HepG2 (cell line): Measurements from ENCODE around the gene TMEM253. TPM values are rescaled to one million over a fixed set of nuclear protein-coding genes. Genes with fewer than 3 reads are reported as not detected.
A peak's percentile ranks its signal among the peaks of the same experiment; 100 is the strongest.

Experiments
- BATF2 ChIP-seq: sonication (generic); formaldehyde crosslinking; IDR thresholded peaks from 2 replicates; pipeline ENCODE4 v1.8.0; 2022; ENCODE audit warnings: mild to moderate bottlenecking, missing genetic modification reagents, moderate library complexity
- CC2D1A ChIP-seq: sonication (generic); formaldehyde crosslinking; IDR thresholded peaks from 2 replicates; pipeline ENCODE4 v1.8.1; 2023; ENCODE audit warnings: mild to moderate bottlenecking, missing genetic modification reagents
- DNMT1 ChIP-seq: sonication (generic); formaldehyde crosslinking; IDR thresholded peaks from 2 replicates; pipeline ENCODE4 v1.5.1; 2020; ENCODE audit warnings: mild to moderate bottlenecking, missing genetic modification reagents
- GATA4 ChIP-seq: sonication (generic); IDR thresholded peaks from 2 replicates; pipeline ENCODE4 v1.6.1; 2016; ENCODE audit warnings: antibody characterized with exemption, low read depth, borderline replicate concordance
- KDM3A ChIP-seq: IDR thresholded peaks from 2 replicates; pipeline ENCODE4 v1.6.1; 2018; ENCODE audit warnings: low read depth, missing compliant biosample characterization
- LBX2 ChIP-seq: sonication (generic); formaldehyde crosslinking; IDR thresholded peaks from 2 replicates; pipeline ENCODE4 v1.5.0; 2020; ENCODE audit warnings: missing genetic modification reagents, mild to moderate bottlenecking, borderline replicate concordance
- MBNL3 ChIP-seq: fragments of 250-450 bp; sonication (Bioruptor Pico); conservative IDR thresholded peaks from 2 replicates; pipeline ENCODE4 v1.8.0; 2022; ENCODE audit warnings: mild to moderate bottlenecking, inconsistent platforms
- RNF2 ChIP-seq: fragments of 450-650 bp; conservative IDR thresholded peaks from 2 replicates; pipeline ENCODE4 v1.6.1; 2016; ENCODE audit warnings: low read depth
- SNAPC5 ChIP-seq: sonication (generic); formaldehyde crosslinking; IDR thresholded peaks from 2 replicates; pipeline ENCODE4 v1.8.1; 2023; ENCODE audit warnings: mild to moderate bottlenecking, missing genetic modification reagents, borderline replicate concordance
- THAP11 ChIP-seq: IDR thresholded peaks from 2 replicates; pipeline ENCODE4 v1.6.1; 2016; ENCODE audit warnings: missing biosample characterization, missing genetic modification reagents
- ZNF232 ChIP-seq: sonication (generic); formaldehyde crosslinking; IDR thresholded peaks from 2 replicates; pipeline ENCODE4 v1.4.0; 2020; ENCODE audit warnings: missing genetic modification reagents, borderline replicate concordance
- ZNF30 ChIP-seq: sonication (generic); formaldehyde crosslinking; IDR thresholded peaks from 2 replicates; pipeline ENCODE4 v1.5.0; 2020; ENCODE audit warnings: mild to moderate bottlenecking, missing genetic modification reagents
- ZNF670 ChIP-seq: sonication (generic); formaldehyde crosslinking; IDR thresholded peaks from 2 replicates; pipeline ENCODE4 v1.8.0; 2022; ENCODE audit warnings: mild to moderate bottlenecking, missing genetic modification reagents, borderline replicate concordance
- ZNF800 ChIP-seq: sonication (generic); formaldehyde crosslinking; IDR thresholded peaks from 2 replicates; pipeline ENCODE4 v1.4.0; 2020; ENCODE audit warnings: missing genetic modification reagents
- polyA plus RNA-seq, 8 experiments: library from polyadenylated mRNA; depleted of rRNA in 3 of 8; stranded (reverse) in 7 of 8; unstranded in 1 of 8; fragments of >200 nt; fragmentation: Illumina TruSeq in 4 of 8; extraction: Trizol in 4 of 8; gene quantifications; 2 replicates each; pipeline versions ENCODE4 v1.2.1 to v1.2.3, GENCODE V29; 2011 to 2016; ENCODE audit warnings: low read depth in 4 of 8, missing spikeins in 1 of 8, mixed read lengths in 1 of 8; ENCODE audit not compliant: insufficient read depth in 1 of 8
- total RNA-seq, 5 experiments: library from RNA; depleted of rRNA; stranded (reverse); fragments of >200 nt; fragmentation: Illumina TruSeq; extraction: Trizol; gene quantifications; 2 replicates each; pipeline ENCODE4 v1.2.3, GENCODE V29; 2016; ENCODE audit warnings: low read depth in 1 of 5
- TF ChIP-seq, protein P1 (sequence below): sonication (generic); formaldehyde crosslinking; IDR thresholded peaks from 2 replicates; pipeline ENCODE4 v1.5.0; 2020; ENCODE audit warnings: mild to moderate bottlenecking, missing genetic modification reagents, borderline replicate concordance
- TF ChIP-seq, protein P2 (sequence below): sonication (generic); formaldehyde crosslinking; IDR thresholded peaks from 2 replicates; pipeline ENCODE4 v1.5.0; 2020; ENCODE audit warnings: missing genetic modification reagents

Gene TMEM253
- total and polyA plus RNA-seq, 2 of the 13 experiments (the other 11 are each of a cell fraction or from before 2014, with no cell fraction given): 0.29 to 0.45 TPM

DNA sequence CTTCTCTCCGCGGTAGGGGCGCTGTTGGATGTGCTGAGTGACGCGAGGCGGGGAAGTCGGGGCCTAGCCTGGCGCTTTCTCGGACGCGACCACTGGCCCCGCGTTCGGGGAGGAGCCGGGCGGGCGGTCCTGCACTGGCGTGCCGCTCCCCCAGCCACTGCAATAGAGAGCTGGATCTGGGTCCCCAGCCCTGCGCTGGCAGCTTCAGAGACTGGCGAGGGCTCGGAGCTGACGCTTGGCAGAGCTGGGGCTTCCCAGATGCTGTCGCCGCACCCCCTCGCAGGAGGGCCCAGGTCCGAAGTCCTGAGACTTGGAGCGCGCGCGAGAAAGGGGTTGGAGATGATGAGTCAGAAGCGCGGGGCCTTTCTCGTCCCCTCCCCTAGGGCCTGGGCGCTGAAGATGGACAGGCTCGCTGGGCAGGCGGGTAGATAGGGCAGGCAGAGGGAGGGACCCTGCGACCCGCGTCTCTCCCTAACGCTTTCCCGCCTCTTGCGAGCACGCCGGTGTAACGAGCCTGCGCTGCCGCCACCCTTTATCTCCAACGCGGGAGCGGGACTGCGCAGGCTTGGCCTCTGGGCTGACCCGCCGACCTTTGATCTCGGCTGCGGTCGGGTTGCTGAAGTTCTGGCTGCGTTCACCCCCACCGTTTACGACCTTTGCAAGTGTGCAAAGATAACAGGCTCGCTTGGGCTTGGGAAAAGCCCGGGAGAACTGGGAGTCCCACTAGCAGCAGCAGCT, 3.0 kb downstream of the TMEM253 start (continued):
- TF ChIP-seq ZNF232 (CRISPR knock-in tag) (peak; percentile 96), GATA4 (peak; percentile 87; the same call in 1 of the 2 replicates), KDM3A (CRISPR knock-in tag) (peak; percentile 95), RNF2 (peak; percentile 94), CC2D1A (0 out of 2 replicates have a peak, but pooled peaks have one; percentile 89), MBNL3 (CRISPR knock-in tag) (no peak), THAP11 (CRISPR knock-in tag) (peak; percentile 97), ZNF800 (CRISPR knock-in tag) (peak; percentile 82), ZNF30 (CRISPR knock-in tag) (peak; percentile 87), BATF2 (CRISPR knock-in tag) (peak; percentile 95), SNAPC5 (CRISPR knock-in tag) (peak; percentile 97), LBX2 (CRISPR knock-in tag) (peak; percentile 86; the same call in 1 of the 2 replicates), DNMT1 (CRISPR knock-in tag) (peak; percentile 99; the same call in 1 of the 2 replicates), ZNF670 (CRISPR knock-in tag) (peak; percentile 100)
- TF ChIP-seq, protein P1, sequence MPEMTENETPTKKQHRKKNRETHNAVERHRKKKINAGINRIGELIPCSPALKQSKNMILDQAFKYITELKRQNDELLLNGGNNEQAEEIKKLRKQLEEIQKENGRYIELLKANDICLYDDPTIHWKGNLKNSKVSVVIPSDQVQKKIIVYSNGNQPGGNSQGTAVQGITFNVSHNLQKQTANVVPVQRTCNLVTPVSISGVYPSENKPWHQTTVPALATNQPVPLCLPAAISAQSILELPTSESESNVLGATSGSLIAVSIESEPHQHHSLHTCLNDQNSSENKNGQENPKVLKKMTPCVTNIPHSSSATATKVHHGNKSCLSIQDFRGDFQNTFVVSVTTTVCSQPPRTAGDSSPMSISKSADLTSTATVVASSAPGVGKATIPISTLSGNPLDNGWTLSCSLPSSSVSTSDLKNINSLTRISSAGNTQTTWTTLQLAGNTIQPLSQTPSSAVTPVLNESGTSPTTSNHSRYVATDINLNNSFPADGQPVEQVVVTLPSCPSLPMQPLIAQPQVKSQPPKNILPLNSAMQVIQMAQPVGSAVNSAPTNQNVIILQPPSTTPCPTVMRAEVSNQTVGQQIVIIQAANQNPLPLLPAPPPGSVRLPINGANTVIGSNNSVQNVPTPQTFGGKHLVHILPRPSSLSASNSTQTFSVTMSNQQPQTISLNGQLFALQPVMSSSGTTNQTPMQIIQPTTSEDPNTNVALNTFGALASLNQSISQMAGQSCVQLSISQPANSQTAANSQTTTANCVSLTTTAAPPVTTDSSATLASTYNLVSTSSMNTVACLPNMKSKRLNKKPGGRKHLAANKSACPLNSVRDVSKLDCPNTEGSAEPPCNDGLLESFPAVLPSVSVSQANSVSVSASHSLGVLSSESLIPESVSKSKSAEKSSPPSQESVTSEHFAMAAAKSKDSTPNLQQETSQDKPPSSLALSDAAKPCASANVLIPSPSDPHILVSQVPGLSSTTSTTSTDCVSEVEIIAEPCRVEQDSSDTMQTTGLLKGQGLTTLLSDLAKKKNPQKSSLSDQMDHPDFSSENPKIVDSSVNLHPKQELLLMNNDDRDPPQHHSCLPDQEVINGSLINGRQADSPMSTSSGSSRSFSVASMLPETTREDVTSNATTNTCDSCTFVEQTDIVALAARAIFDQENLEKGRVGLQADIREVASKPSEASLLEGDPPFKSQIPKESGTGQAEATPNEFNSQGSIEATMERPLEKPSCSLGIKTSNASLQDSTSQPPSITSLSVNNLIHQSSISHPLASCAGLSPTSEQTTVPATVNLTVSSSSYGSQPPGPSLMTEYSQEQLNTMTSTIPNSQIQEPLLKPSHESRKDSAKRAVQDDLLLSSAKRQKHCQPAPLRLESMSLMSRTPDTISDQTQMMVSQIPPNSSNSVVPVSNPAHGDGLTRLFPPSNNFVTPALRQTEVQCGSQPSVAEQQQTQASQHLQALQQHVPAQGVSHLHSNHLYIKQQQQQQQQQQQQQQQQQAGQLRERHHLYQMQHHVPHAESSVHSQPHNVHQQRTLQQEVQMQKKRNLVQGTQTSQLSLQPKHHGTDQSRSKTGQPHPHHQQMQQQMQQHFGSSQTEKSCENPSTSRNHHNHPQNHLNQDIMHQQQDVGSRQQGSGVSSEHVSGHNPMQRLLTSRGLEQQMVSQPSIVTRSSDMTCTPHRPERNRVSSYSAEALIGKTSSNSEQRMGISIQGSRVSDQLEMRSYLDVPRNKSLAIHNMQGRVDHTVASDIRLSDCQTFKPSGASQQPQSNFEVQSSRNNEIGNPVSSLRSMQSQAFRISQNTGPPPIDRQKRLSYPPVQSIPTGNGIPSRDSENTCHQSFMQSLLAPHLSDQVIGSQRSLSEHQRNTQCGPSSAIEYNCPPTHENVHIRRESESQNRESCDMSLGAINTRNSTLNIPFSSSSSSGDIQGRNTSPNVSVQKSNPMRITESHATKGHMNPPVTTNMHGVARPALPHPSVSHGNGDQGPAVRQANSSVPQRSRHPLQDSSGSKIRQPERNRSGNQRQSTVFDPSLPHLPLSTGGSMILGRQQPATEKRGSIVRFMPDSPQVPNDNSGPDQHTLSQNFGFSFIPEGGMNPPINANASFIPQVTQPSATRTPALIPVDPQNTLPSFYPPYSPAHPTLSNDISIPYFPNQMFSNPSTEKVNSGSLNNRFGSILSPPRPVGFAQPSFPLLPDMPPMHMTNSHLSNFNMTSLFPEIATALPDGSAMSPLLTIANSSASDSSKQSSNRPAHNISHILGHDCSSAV (CRISPR knock-in tag): peak; percentile 95; the same call in 1 of the 2 replicates
- TF ChIP-seq, protein P2, sequence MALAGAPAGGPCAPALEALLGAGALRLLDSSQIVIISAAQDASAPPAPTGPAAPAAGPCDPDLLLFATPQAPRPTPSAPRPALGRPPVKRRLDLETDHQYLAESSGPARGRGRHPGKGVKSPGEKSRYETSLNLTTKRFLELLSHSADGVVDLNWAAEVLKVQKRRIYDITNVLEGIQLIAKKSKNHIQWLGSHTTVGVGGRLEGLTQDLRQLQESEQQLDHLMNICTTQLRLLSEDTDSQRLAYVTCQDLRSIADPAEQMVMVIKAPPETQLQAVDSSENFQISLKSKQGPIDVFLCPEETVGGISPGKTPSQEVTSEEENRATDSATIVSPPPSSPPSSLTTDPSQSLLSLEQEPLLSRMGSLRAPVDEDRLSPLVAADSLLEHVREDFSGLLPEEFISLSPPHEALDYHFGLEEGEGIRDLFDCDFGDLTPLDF: peak; percentile 98
